Transverse colon (tissue), 4 donors: ENCODE results near the gene PPIC. TPM values are rescaled to one million over a fixed set of nuclear protein-coding genes. Genes with fewer than 3 reads are reported as not detected.

Experiments
- DNase-seq: peaks from one replicate; pipeline ENCODE4 v3.0.0-alpha.2; 2019
- H3K27ac ChIP-seq, 4 donors: fragments of 200-600 bp; sonication (generic); 2 replicates each; pipeline ENCODE4 v1.5.1; 2016 to 2018; ENCODE audit warnings: inconsistent platforms in 4 of 4
- H3K27me3 ChIP-seq: fragments of 200-600 bp; sonication (generic); 2 replicates; pipeline ENCODE4 v1.5.1; 2017; ENCODE audit warnings: inconsistent platforms
- H3K36me3 ChIP-seq, 4 donors: fragments of 200-600 bp; sonication (generic); 2 replicates each; pipeline ENCODE4 v1.5.1; 2017 to 2019; ENCODE audit warnings: inconsistent platforms in 4 of 4
- H3K4me1 ChIP-seq, 4 donors: fragments of 200-600 bp; sonication (generic); 2 replicates each; pipeline ENCODE4 v1.5.1; 2017 to 2020; ENCODE audit warnings: inconsistent platforms in 4 of 4
- H3K4me3 ChIP-seq, 4 donors: fragments of 200-600 bp; sonication (generic); 1 replicate in 1 of 4; 2 replicates in 3 of 4; pipeline versions ENCODE4 v1.5.1 to v1.6.1; 2017 to 2019; ENCODE audit warnings: inconsistent platforms in 4 of 4
- H3K9me3 ChIP-seq, 2 donors: fragments of 200-600 bp; sonication (generic); 2 replicates each; pipeline ENCODE4 v1.5.1; 2017 to 2019; ENCODE audit warnings: inconsistent platforms in 2 of 2
- EP300 ChIP-seq: sonication (generic); formaldehyde crosslinking; IDR thresholded peaks from one replicate; pipeline ENCODE4 v1.6.1; 2017; ENCODE audit warnings: antibody characterized with exemption, low read depth
- POLR2A ChIP-seq: fragments of 450-650 bp; IDR thresholded peaks from one replicate; pipeline ENCODE4 v1.6.1; 2016; ENCODE audit warnings: antibody characterized with exemption, mild to moderate bottlenecking, moderate library complexity
- POLR2AphosphoS5 ChIP-seq, 3 donors: sonication (generic); formaldehyde crosslinking; IDR thresholded peaks; one replicate each; pipeline ENCODE4 v1.6.1; 2016; ENCODE audit warnings: antibody characterized with exemption in 3 of 3
- WGBS, 2 donors: methylation state at CpG; one replicate each; pipeline ENCODE4 v1.1.5; 2018; ENCODE audit warnings: low coverage in 1 of 2; 5-methylcytosine and 5-hydroxymethylcytosine counted together
- in situ Hi-C, 4 donors: fragments of 200-750 bp; cut with MboI; loops; one replicate each; pipeline versions ENCODE4 v1.15.0 to v1.15.1; 2017; ENCODE audit warnings: low sequenced_read_pairs in 3 of 4, low pct_ligation_motif_present in 1 of 4, low pct_unique_long_range_greater_than_20kb in 1 of 4
- intact Hi-C: fragments of 100-400 bp; cut with DNase I; formaldehyde crosslinking; loops from one replicate; pipeline ENCODE4 v1.15.1; 2023; ENCODE audit warnings: low total_unique reads
- total RNA-seq, 4 donors: library from RNA; depleted of rRNA; stranded (reverse); fragments of >200 nt; gene quantifications; one replicate each; pipeline ENCODE4 v1.1.0, GENCODE V29; 2016
- TF ChIP-seq, protein P1 (sequence below), 5 experiments: fragments of 200-600 bp in 3 of 5; fragments of 450-650 bp in 2 of 5; sonication (generic) in 3 of 5; IDR thresholded peaks; 1 replicate in 2 of 5; 2 replicates in 3 of 5; pipeline ENCODE4 v1.5.1; 2016 to 2017; ENCODE audit warnings: antibody characterized with exemption in 5 of 5, inconsistent platforms in 3 of 5, mild to moderate bottlenecking in 2 of 5, moderate library complexity in 1 of 5

The PPIC gene
- total RNA-seq, 4 donors from 2014 or later, result 10.1 to 58.0 (median 38.8) TPM

DNA sequence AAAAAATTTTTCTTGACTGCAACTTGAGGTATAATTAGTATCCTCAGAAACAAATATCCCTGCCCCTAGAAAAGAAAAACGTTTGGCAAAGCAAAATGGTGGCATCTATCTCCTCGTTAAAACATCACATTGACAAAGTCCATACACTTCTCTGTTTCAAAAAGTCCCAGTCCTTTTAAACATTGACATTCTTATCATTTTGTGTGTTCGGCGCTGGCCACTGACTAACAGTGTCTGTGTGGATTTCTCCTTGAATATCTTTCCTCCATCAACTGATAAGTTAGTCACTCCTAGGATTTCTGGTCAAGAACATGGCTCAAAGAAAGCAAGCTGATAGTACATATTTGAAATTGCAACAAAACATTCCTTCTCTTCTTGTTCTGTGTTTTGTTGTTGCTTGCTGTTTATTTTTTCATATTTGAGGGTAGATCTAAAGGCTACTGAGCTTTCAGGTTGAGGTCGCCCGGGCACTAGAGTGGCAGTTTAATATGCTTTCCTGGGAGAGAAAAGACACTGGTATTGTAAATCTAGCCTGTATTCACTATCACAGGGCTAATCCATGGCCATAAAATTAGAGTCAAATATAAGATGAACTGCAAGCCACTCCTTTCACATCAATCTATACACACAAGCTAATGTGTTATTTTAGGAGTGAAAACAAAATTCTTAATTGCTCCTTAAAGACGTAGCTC, 8.5 kb upstream of the PPIC start:
- intact Hi-C loops, result no loop called here

DNA sequence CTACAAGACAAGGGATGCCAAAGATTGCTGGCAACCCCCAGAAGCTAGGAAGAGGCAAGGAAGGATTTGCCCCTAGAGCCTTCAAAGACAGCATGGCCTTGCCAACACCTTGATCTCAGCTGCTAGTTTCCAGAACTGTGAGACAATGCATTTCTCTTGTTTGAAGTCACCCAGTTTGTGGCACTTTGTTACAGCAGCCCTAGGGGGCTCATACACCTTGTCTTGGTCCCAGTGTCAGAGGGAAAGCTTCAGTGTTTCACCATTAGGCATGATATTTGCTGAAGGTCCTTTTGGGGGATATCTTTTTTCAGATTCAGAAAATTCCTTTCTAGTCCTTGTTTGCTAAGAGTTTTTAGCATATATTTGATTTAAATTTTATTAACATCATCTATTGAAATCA, 3.1 kb upstream of the PPIC start:
- H3K4me3 ChIP-seq, result no peak overlapping the region
- H3K9me3 ChIP-seq, result no peaks in the 10 kb centered on the region
- H3K27me3 ChIP-seq, result no peaks in the 10 kb centered on the region
- peaks cover 0 to 16% (median 11%) of the 10 kb centered on the region in 4 donors for H3K4me1 ChIP-seq
- TF ChIP-seq, protein P1, sequence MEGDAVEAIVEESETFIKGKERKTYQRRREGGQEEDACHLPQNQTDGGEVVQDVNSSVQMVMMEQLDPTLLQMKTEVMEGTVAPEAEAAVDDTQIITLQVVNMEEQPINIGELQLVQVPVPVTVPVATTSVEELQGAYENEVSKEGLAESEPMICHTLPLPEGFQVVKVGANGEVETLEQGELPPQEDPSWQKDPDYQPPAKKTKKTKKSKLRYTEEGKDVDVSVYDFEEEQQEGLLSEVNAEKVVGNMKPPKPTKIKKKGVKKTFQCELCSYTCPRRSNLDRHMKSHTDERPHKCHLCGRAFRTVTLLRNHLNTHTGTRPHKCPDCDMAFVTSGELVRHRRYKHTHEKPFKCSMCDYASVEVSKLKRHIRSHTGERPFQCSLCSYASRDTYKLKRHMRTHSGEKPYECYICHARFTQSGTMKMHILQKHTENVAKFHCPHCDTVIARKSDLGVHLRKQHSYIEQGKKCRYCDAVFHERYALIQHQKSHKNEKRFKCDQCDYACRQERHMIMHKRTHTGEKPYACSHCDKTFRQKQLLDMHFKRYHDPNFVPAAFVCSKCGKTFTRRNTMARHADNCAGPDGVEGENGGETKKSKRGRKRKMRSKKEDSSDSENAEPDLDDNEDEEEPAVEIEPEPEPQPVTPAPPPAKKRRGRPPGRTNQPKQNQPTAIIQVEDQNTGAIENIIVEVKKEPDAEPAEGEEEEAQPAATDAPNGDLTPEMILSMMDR (IDR thresholded peaks at IDR 0.05), result no peak
- TF ChIP-seq POLR2A (no peak), EP300 (no peak), POLR2AphosphoS5 (IDR thresholded peaks at IDR 0.05) (no peak)
- peak overlapping the region in 1 of 4 donors; percentile 22 for H3K27ac ChIP-seq
- in situ Hi-C loops, result no loop called here
- DNase-seq, result no peak
- intact Hi-C loops, result loop anchor here (5.0 to 10.0 kb wide), 2 partner anchors 53 to 325 kb away; no protein-coding TSS in a partner anchor
- H3K36me3 ChIP-seq, result no peaks in the 10 kb centered on the region

More for the DNA sequence above, 8.5 kb upstream of the PPIC start:
- Histone ChIP-seq H3K27me3 (no peaks in the 10 kb centered on the region), H3K4me1 (no peaks in the 10 kb centered on the region), H3K9me3 (no peaks in the 10 kb centered on the region), H3K27ac (peak overlapping the region in 1 of 4 donors; percentile 18), H3K36me3 (no peaks in the 10 kb centered on the region), H3K4me3 (no peak overlapping the region)
- 63 to 69% methylated on average over 7 of the region's 7 CpGs for WGBS, 2 donors
- no peak for DNase-seq
- in situ Hi-C loops, result no loop called here
- TF ChIP-seq, protein P1 (IDR thresholded peaks at IDR 0.05), result no peak
- TF ChIP-seq POLR2AphosphoS5 (IDR thresholded peaks at IDR 0.05) (no peak), EP300 (no peak), POLR2A (no peak)

DNA sequence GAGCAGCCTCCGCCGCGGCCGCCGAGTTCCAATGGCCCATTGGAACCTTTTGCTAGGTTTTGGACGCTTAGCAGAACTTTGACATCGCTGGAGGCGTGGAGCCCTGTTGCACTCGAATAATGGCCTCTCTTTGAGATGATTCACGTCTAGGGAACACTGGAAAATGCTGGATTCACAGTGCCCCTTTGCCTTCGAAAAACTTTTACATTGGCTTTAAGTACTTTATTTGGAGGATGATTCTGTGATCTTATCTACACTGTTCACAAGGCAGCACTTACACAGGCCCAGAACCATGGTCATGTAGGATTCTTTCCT, 536 bp upstream of the PPIC start:
- no peaks in the 10 kb centered on the region for H3K27me3 ChIP-seq
- intact Hi-C loops (loop anchor here (5.0 to 10.0 kb wide), 2 partner anchors 55 to 328 kb away; no protein-coding TSS in a partner anchor), in situ Hi-C loops (no loop called here)
- WGBS, 2 donors, result 0 to 2% methylated on average over 2 to 11 of the region's 11 CpGs
- TF ChIP-seq POLR2A (no peak), EP300 (no peak), POLR2AphosphoS5 (IDR thresholded peaks at IDR 0.05) (no peak)
- TF ChIP-seq, protein P1 (IDR thresholded peaks at IDR 0.05), result no peak
- no peaks in the 10 kb centered on the region for H3K9me3 ChIP-seq
- H3K4me3 ChIP-seq, result peak overlapping the region; percentile 38 to 73 (median 68)
- H3K36me3 ChIP-seq, result no peaks in the 10 kb centered on the region
- no peak for DNase-seq
- peak overlapping the region; percentile 91 to 93 (median 92) for H3K27ac ChIP-seq
- H3K4me1 ChIP-seq, result peaks cover 0 to 16% (median 11%) of the 10 kb centered on the region in 4 donors

DNA sequence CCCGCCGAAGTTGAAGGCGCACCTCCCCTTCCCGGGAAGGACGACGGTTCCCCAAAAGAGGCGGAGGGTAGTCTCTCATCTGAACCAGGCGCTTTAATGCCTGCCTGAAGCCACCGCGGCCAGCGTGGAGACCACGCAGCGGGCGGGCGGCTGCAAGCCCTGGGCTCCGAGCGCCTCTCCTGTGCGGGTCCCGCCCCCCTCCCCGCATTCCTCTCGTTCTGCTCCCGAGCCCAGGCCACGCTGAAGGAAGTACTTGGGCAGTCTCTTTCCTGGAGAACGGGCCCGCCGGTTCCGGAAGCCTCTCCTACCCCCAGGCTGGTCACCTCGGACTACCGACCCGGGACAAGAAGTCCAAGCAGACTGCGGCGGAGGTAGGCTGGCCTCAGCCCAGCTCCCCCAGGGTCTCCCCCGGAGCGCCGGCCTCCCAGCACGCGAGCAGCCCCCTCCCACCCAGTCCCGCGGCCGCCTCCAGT, 571 bp downstream of the PPIC start:
- DNase-seq, result peak; percentile 58
- 1% methylated on average over 36 of the region's 40 CpGs; no CpG with 5 or more reads in 1 of the 2 donors for WGBS, 2 donors
- in situ Hi-C loops, result no loop called here
- Histone ChIP-seq H3K27ac (peak overlapping the region; percentile 91 to 93 (median 92)), H3K36me3 (no peaks in the 10 kb centered on the region), H3K27me3 (no peaks in the 10 kb centered on the region), H3K9me3 (no peaks in the 10 kb centered on the region), H3K4me3 (peak overlapping the region; percentile 38 to 73 (median 68)), H3K4me1 (peaks cover 0 to 16% (median 11%) of the 10 kb centered on the region in 4 donors)
- TF ChIP-seq POLR2AphosphoS5 (IDR thresholded peaks at IDR 0.05) (no peak), POLR2A (no peak), EP300 (no peak)
- TF ChIP-seq, protein P1 (IDR thresholded peaks at IDR 0.05), result no peak
- intact Hi-C loops, result loop anchor here (5.0 to 10.0 kb wide), 2 partner anchors 56 to 329 kb away; no protein-coding TSS in a partner anchor
